IMR-90 (cell line): ENCODE data around the gene HLA-DMB. TPM values are rescaled to one million over a fixed set of nuclear protein-coding genes. Genes with fewer than 3 reads are reported as not detected.

Experiments used
- ATAC-seq: fragments of 200-7000 bp; cut with Tn5 transposase; 2 replicates; pipeline ENCODE4 v1.9.1; 2020; ENCODE audit warnings: low read depth, mild to moderate bottlenecking, moderate library complexity
- BruUV-seq: library from RNA; stranded (reverse); fragments of 400-500 nt; replicated peaks from 2 replicates; lab custom pipeline; 2021; lab: Mats Ljungman, UMichigan
- CTCF ChIA-PET: fragments of 300-600 bp; formaldehyde crosslinking; extraction: SDS; loops from one replicate; lab custom pipeline; 2021; ENCODE audit warnings: antibody characterized with exemption; lab: Yijun Ruan, JAX
- POLR2A ChIA-PET: fragments of 300-600 bp; sonication (Branson Sonifier 250); formaldehyde crosslinking; loops from one replicate; lab custom pipeline; 2022; ENCODE audit warnings: antibody characterized with exemption; ENCODE audit not compliant: unreplicated experiment; lab: Charles Lee
- DNase-seq: peaks from one replicate; pipeline ENCODE4 v3.0.0; 2013
- H2AFZ ChIP-seq: replicated peaks from 2 replicates; pipeline ENCODE3; 2013; ENCODE audit warnings: low read length, mild to moderate bottlenecking; ENCODE audit not compliant: poor library complexity
- H2AK5ac ChIP-seq: 2 replicates; pipeline ENCODE4 v1.6.1; 2013; ENCODE audit warnings: low read depth, low read length, inconsistent platforms
- H2AK9ac ChIP-seq: replicated peaks from 2 replicates; pipeline ENCODE3; 2013; ENCODE audit warnings: mild to moderate bottlenecking, low read depth, low read length, moderate library complexity; ENCODE audit not compliant: poor library complexity
- H2BK120ac ChIP-seq: 2 replicates; pipeline ENCODE4 v1.6.1; 2013; ENCODE audit warnings: low read depth, low read length, inconsistent platforms
- H2BK15ac ChIP-seq: 3 replicates; pipeline ENCODE4 v1.6.1; 2013; ENCODE audit warnings: low read depth, low read length, inconsistent platforms
- H2BK20ac ChIP-seq: 2 replicates; pipeline ENCODE4 v1.6.1; 2013; ENCODE audit warnings: low read depth, mild to moderate bottlenecking, inconsistent platforms, low read length, moderate library complexity
- H2BK5ac ChIP-seq: 2 replicates; pipeline ENCODE4 v1.6.1; 2013; ENCODE audit warnings: mild to moderate bottlenecking, low read depth, low read length, inconsistent platforms; ENCODE audit not compliant: poor library complexity, severe bottlenecking
- H3K14ac ChIP-seq: replicated peaks from 2 replicates; pipeline ENCODE4 v1.6.1; 2013; ENCODE audit warnings: low read depth, low read length, inconsistent platforms
- H3K18ac ChIP-seq: 2 replicates; pipeline ENCODE4 v1.6.1; 2013; ENCODE audit warnings: low read depth, low read length, control low read depth
- H3K23ac ChIP-seq: 2 replicates; pipeline ENCODE4 v1.6.1; 2013; ENCODE audit warnings: low read depth, low read length, inconsistent platforms
- H3K27ac ChIP-seq: 2 replicates; pipeline ENCODE4 v1.5.1; 2013; ENCODE audit warnings: mild to moderate bottlenecking, control low read depth, low read length; ENCODE audit not compliant: insufficient read depth
- H3K27me3 ChIP-seq: 2 replicates; pipeline ENCODE4 v1.6.1; 2013; ENCODE audit warnings: low read length; ENCODE audit not compliant: control insufficient read depth, insufficient read depth
- H3K36me3 ChIP-seq: 2 replicates; pipeline ENCODE4 v1.6.1; 2013; ENCODE audit warnings: low read length, mixed read lengths; ENCODE audit not compliant: control insufficient read depth, insufficient read depth
- H3K4ac ChIP-seq: 2 replicates; pipeline ENCODE4 v1.6.1; 2013; ENCODE audit warnings: low read depth, low read length, inconsistent platforms
- H3K4me1 ChIP-seq: 2 replicates; pipeline ENCODE4 v1.6.1; 2013; ENCODE audit warnings: low read length, mixed read lengths; ENCODE audit not compliant: control insufficient read depth, insufficient read depth
- H3K4me2 ChIP-seq: 2 replicates; pipeline ENCODE4 v1.6.1; 2013; ENCODE audit warnings: low read depth, mild to moderate bottlenecking, control low read depth, low read length, moderate library complexity
- H3K4me3 ChIP-seq: 2 replicates; pipeline ENCODE4 v1.5.1; 2013; ENCODE audit warnings: low read depth, mild to moderate bottlenecking, control low read depth, low read length, moderate library complexity; ENCODE audit not compliant: insufficient read depth
- H3K56ac ChIP-seq: 2 replicates; pipeline ENCODE4 v1.6.1; 2013; ENCODE audit warnings: low read length, inconsistent platforms; ENCODE audit not compliant: insufficient read depth; ENCODE audit errors: extremely low read depth
- H3K79me1 ChIP-seq, 2 experiments: 2 replicates each; pipeline ENCODE4 v1.6.1; 2013; ENCODE audit warnings: low read length in 2 of 2, inconsistent platforms in 1 of 2, low read depth in 1 of 2
- H3K9ac ChIP-seq: 2 replicates; pipeline ENCODE4 v1.6.1; 2013; ENCODE audit warnings: low read depth, low read length, control low read depth
- H3K9me1 ChIP-seq: 2 replicates; pipeline ENCODE4 v1.6.1; 2013; ENCODE audit warnings: low read length, inconsistent platforms; ENCODE audit not compliant: insufficient read depth
- H3K9me3 ChIP-seq: 2 replicates; pipeline ENCODE4 v1.6.1; 2013; ENCODE audit warnings: low read length; ENCODE audit not compliant: control insufficient read depth, insufficient read depth
- H4K20me1 ChIP-seq: 2 replicates; pipeline ENCODE4 v1.6.1; 2013; ENCODE audit warnings: low read length, inconsistent platforms; ENCODE audit not compliant: insufficient read depth
- H4K5ac ChIP-seq: 2 replicates; pipeline ENCODE4 v1.6.1; 2013; ENCODE audit warnings: mild to moderate bottlenecking, low read depth, low read length, control low read depth
- H4K8ac ChIP-seq, 2 experiments: 2 replicates each; pipeline ENCODE4 v1.6.1; 2013; ENCODE audit warnings: low read depth in 2 of 2, low read length in 2 of 2, control low read depth in 1 of 2, inconsistent platforms in 1 of 2
- H4K91ac ChIP-seq: 2 replicates; pipeline ENCODE4 v1.6.1; 2013; ENCODE audit warnings: low read depth, low read length, inconsistent platforms; ENCODE audit not compliant: insufficient read depth
- BHLHE40 ChIP-seq: fragments of 150-350 bp; IDR thresholded peaks from 2 replicates; pipeline ENCODE4 v1.6.1; 2016; ENCODE audit warnings: mild to moderate bottlenecking, low read depth, low read length
- CHD1 ChIP-seq: IDR thresholded peaks from 2 replicates; pipeline ENCODE4 v1.6.1; 2012; ENCODE audit warnings: low read depth, low read length, improper control_type of control experiment
- MAFK ChIP-seq: IDR thresholded peaks from 2 replicates; pipeline ENCODE4 v1.6.1; 2012; ENCODE audit warnings: low read depth, low read length, improper control_type of control experiment
- MAZ ChIP-seq: IDR thresholded peaks from 2 replicates; pipeline ENCODE4 v1.6.1; 2012; ENCODE audit warnings: low read depth, mild to moderate bottlenecking, low read length, improper control_type of control experiment, moderate library complexity, borderline replicate concordance
- MXI1 ChIP-seq: IDR thresholded peaks from 2 replicates; pipeline ENCODE4 v1.6.1; 2012; ENCODE audit warnings: low read depth, mild to moderate bottlenecking, low read length, moderate library complexity, borderline replicate concordance
- RAD21 ChIP-seq: IDR thresholded peaks from 2 replicates; pipeline ENCODE4 v1.6.1; 2012; ENCODE audit warnings: low read length, improper control_type of control experiment
- RFX5 ChIP-seq: IDR thresholded peaks from 2 replicates; pipeline ENCODE4 v1.8.0; 2012; ENCODE audit warnings: low read depth, mild to moderate bottlenecking, low read length, moderate library complexity
- SMC3 ChIP-seq: fragments of 150-350 bp; IDR thresholded peaks from 2 replicates; pipeline ENCODE4 v1.6.1; 2016; ENCODE audit warnings: low read depth, mild to moderate bottlenecking, antibody characterized with exemption, low read length, moderate library complexity
- WGBS, 2 experiments: methylation state at CpG; one replicate each; pipeline versions ENCODE4 v1.1.5 to v1.1.7; 2013; ENCODE audit warnings: missing lambda C conversion rate in 2 of 2; ENCODE audit not compliant: insufficient read length in 1 of 2; ENCODE audit errors: extremely low coverage in 2 of 2; 5-methylcytosine and 5-hydroxymethylcytosine counted together
- dilution Hi-C: fragments of 300-500 bp; cut with HindIII; formaldehyde crosslinking; loops from one replicate; pipeline ENCODE4 v1.14.3; 2018; ENCODE audit warnings: low sequenced_read_pairs; ENCODE audit not compliant: unreplicated experiment
- in situ Hi-C: fragments of 300-500 bp; cut with MboI; formaldehyde crosslinking; loops from 3 replicates; pipeline ENCODE4 v1.14.3; 2019; ENCODE audit warnings: low sequenced_read_pairs, inconsistent platforms, mixed read lengths
- intact Hi-C: fragments of 100-400 bp; cut with micrococcal nuclease; formaldehyde crosslinking; loops from 2 replicates; pipeline ENCODE4 v1.10.0; 2022
- polyA plus RNA-seq, 3 experiments: library from polyadenylated mRNA; depleted of rRNA; stranded (reverse); fragments of >200 nt; gene quantifications; 2 replicates each; pipeline ENCODE4 v1.2.3, GENCODE V29; 2012; ENCODE audit warnings: low replicate concordance in 1 of 3
- total RNA-seq: library from RNA; depleted of rRNA; stranded (reverse); fragments of >200 nt; gene quantifications from 2 replicates; pipeline ENCODE4 v1.2.3, GENCODE V29; 2012

HLA-DMB gene
- total and polyA plus RNA-seq, 2 of the 4 experiments (the other 2 are of a cell fraction) = 0.18 to 0.19 TPM

DNA sequence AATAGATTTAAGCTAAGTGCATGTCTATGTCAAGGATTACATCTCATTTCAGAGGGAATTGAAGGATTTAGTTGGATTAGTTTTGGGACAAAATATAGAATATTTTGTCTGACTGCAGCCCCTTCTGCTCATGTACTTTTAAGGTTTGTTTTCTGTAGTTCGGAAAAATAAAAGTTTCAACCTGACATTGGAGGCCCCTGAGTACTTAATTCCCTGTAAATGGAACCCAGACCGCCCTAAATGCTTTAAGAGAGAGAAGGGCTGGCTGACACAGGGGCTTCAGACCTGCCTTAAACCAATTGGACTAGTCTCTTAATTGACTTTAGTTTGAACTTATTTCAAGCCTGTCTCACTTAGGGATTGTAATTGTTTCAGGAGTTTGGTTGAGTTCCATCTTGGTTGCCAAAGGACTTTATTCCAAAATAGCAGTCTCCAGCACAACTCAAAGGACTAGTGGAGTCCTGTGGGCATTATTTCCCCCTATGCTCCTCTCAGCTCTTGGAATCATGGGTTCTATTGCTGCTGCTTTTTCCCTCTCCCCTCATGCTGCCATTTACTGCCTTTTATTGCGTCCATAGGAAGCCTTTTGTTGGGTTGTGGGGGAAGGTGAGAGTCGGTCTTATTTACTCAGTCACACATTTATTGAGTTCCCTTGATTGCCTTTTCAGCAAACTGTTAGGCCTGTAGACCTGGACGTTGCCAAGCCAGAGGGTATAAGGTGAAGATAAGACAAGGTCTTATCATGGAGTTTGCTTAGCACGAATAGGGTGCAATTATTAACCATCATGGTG is 42.1 kb upstream of the HLA-DMB start:
- Histone ChIP-seq H3K23ac (peak overlapping the region; percentile 23; the same call in 1 of the 2 replicates), H2BK5ac (peak overlapping the region; percentile 3), H3K36me3 (peaks cover 36% of the 10 kb centered on the region), H2BK120ac (no peak overlapping the region), H2BK20ac (no peak overlapping the region), H3K27ac (no peak overlapping the region), H4K5ac (no peak overlapping the region), H3K9ac (no peak overlapping the region), H3K4me1 (no peaks in the 10 kb centered on the region), H2AFZ (no peak overlapping the region), H4K91ac (no peak overlapping the region), H3K9me1 (peaks cover 5% of the 10 kb centered on the region; the same call in 1 of the 2 replicates), H3K79me1 (peaks cover 24 to 31% of the 10 kb centered on the region in 2 experiments), H3K14ac (no peak overlapping the region), H2AK9ac (no peak overlapping the region), H3K9me3 (no peaks in the 10 kb centered on the region), H4K8ac (no peak overlapping the region), H2AK5ac (no peak overlapping the region), H3K4me2 (no peak overlapping the region), H3K27me3 (peaks cover 7% of the 10 kb centered on the region), H3K18ac (no peak overlapping the region), H3K4ac (no peak overlapping the region), H4K20me1 (peaks cover 67% of the 10 kb centered on the region), H3K4me3 (no peak overlapping the region), H2BK15ac (no peak overlapping the region), H3K56ac (no peak overlapping the region)
- dilution Hi-C loops = no loop called here
- in situ Hi-C loops = no loop called here
- ATAC-seq = no peak
- intact Hi-C loops = no loop called here
- POLR2A ChIA-PET = interaction anchor here (0.7 to 2.8 kb wide), 3 partner anchors 9 to 339 kb away, joined by 4 to 27 read pairs (median 6); no protein-coding TSS in a partner anchor
- no CpG with 5 or more reads among the region's 6 CpGs for WGBS, 2 experiments
- TF ChIP-seq RAD21 = no peak
- no peak for TF ChIP-seq BHLHE40
- no peak for TF ChIP-seq MAZ
- no peak for TF ChIP-seq CHD1
- TF ChIP-seq MXI1 = no peak
- TF ChIP-seq SMC3 = no peak
- no peak for TF ChIP-seq RFX5
- no peak for TF ChIP-seq MAFK
- no peak for DNase-seq
- CTCF ChIA-PET = interaction anchor here (2.0 to 2.8 kb wide), 3 partner anchors 11 to 97 kb away, joined by 7 to 19 read pairs (median 17); no protein-coding TSS in a partner anchor
- BruUV-seq = no TSS peak
